Memory B cell (primary cell): ENCODE results near the gene DLGAP3.

ENCODE experiments used
- ATAC-seq: fragments of 150-1000 bp; cut with Tn5 transposase; 2 replicates; pipeline ENCODE4 v1.10.0; 2021; ENCODE audit warnings: low read depth, mild to moderate bottlenecking, moderate library complexity
- DNase-seq, 2 donors: peaks; one replicate each; pipeline ENCODE4 v3.0.0; 2022; ENCODE audit warnings: low spot score in 2 of 2
- H3K27ac Mint-ChIP-seq: one replicate; pipeline ENCODE4 v1.8.0; 2022; ENCODE audit warnings: mild to moderate bottlenecking, moderate library complexity, mixed read lengths
- H3K27me3 Mint-ChIP-seq: one replicate; pipeline ENCODE4 v1.8.0; 2022; ENCODE audit warnings: mixed read lengths
- H3K36me3 Mint-ChIP-seq: one replicate; pipeline ENCODE4 v1.8.0; 2022; ENCODE audit warnings: mild to moderate bottlenecking, mixed read lengths
- H3K4me1 Mint-ChIP-seq: one replicate; pipeline ENCODE4 v1.8.0; 2022; ENCODE audit warnings: mixed read lengths
- H3K4me3 Mint-ChIP-seq: one replicate; pipeline ENCODE4 v1.8.0; 2022; ENCODE audit warnings: mild to moderate bottlenecking, moderate library complexity, mixed read lengths
- H3K9me3 Mint-ChIP-seq: one replicate; pipeline ENCODE4 v1.8.0; 2022; ENCODE audit warnings: mixed read lengths

Gene DLGAP3

GRCh38 chr1:34876406-34876805 lies 53.0 kb downstream of the DLGAP3 start:
- Mint-ChIP-seq H3K27ac (no peak overlapping the region), H3K36me3 (peaks cover 9% of the 10 kb centered on the region), H3K9me3 (no peaks in the 10 kb centered on the region), H3K4me1 (no peaks in the 10 kb centered on the region), H3K27me3 (peaks cover 3% of the 10 kb centered on the region), H3K4me3 (no peak overlapping the region)
- DNase-seq (no peak), ATAC-seq (no peak)

DNA sequence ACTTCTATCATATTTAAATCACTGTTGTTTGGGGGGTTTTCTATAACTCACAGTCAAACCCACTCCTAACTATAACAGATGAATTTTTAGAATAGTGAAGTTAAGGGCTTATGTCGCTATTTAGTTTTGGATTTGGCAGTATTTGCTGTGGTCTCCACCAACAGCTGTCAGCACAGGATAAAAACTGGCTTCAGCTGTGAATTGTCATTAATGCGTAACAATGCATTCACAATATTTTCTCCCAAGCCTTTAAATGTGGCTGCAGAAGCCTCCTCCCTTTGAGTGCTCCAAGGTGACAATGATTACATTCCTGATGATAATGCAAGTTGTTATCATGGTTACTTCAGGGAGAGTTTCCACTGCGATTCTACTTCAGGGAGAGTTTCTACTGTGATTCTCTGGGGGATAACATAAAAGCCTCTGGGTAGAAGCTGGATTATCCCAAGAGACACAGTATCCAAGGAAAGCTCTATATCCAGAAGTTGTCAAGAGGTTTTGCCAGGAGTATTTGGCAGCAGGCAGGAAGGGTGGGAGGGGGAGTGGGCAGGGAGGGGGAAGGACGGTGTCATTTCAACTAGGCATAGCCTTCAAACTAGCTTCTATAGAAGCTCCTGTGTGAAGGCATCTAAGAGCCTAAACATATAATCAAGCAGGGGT lies 55.0 kb downstream of the DLGAP3 start:
- Mint-ChIP-seq H3K4me1 (no peaks in the 10 kb centered on the region), H3K36me3 (peaks cover 9% of the 10 kb centered on the region), H3K27me3 (peaks cover 3% of the 10 kb centered on the region), H3K4me3 (no peak overlapping the region), H3K27ac (no peak overlapping the region), H3K9me3 (no peaks in the 10 kb centered on the region)
- DNase-seq (no peak), ATAC-seq (no peak)

- H3K36me3 Mint-ChIP-seq = peaks cover 9% of the 10 kb centered on the region
- H3K4me3 Mint-ChIP-seq = no peak overlapping the region
- H3K27me3 Mint-ChIP-seq = peaks cover 3% of the 10 kb centered on the region
- no peak overlapping the region for H3K27ac Mint-ChIP-seq
- DNase-seq (no peak), ATAC-seq (no peak)
- H3K4me1 Mint-ChIP-seq = peaks cover 3% of the 10 kb centered on the region
- H3K9me3 Mint-ChIP-seq = no peaks in the 10 kb centered on the region
Measured at GRCh38 chr1:34872133-34872503, 57.3 kb downstream of the DLGAP3 start.

DNA sequence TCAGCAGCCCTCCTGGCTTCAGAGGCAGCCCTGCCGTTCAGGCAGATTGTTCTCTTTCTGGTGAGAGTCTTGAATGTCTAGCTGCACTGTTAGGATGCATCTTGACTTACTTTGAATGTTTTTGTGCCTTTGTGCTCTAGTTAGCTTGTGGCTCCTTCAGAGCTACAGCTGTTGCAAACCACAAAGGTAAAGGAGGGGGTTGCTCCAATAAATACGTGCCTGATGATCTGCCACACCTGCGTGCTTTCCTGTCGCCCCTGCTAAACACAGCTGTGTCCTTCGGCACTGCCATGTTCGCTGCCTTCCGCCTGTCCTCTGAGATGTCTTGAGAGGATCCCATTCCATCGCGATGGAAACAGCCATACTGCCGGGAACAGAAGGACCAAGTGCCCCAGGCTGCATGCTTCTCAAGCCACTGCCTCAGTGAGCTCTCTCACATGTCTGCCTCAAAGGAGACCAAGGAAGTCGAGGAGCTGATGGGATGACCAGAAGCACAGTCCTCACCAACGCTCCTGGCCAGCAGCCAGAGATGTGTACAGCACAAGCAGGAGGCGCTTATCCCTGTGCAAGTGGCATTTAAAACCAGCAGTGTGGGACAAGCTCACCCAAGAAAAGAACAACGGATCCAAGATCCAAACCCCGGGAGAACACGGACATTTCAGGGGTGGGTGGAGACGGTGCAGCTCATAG lies 57.9 kb downstream of the DLGAP3 start:
- DNase-seq (no peak), ATAC-seq (no peak)
- peaks cover 5% of the 10 kb centered on the region for H3K36me3 Mint-ChIP-seq
- no peaks in the 10 kb centered on the region for H3K9me3 Mint-ChIP-seq
- H3K4me1 Mint-ChIP-seq = peaks cover 3% of the 10 kb centered on the region
- no peak overlapping the region for H3K27ac Mint-ChIP-seq
- no peak overlapping the region for H3K4me3 Mint-ChIP-seq
- peaks cover 2% of the 10 kb centered on the region for H3K27me3 Mint-ChIP-seq

DNA sequence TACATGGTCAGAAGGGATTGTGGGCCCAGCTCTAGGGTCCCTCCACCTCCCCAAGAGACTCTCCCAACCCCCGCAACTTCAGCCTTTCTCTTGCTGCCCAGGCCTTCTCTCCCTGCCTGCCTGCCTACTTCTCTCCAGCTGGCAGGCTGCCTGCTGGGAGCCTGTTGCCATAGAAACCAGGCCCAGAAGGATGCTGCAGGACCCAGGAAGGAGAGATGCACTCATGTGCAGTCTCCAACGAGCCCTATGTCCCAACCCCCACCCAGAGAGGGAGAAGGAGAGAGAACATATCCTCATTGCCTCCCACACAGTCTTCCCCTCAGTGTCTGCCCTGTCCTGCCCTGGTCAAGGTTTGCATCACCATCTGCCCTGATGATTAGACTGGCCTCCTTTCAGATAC lies 59.1 kb downstream of the DLGAP3 start:
- peaks cover 1% of the 10 kb centered on the region for H3K27me3 Mint-ChIP-seq
- no peak overlapping the region for H3K4me3 Mint-ChIP-seq
- H3K4me1 Mint-ChIP-seq = peaks cover 3% of the 10 kb centered on the region
- ATAC-seq (no peak), DNase-seq (no peak)
- no peaks in the 10 kb centered on the region for H3K9me3 Mint-ChIP-seq
- no peak overlapping the region for H3K27ac Mint-ChIP-seq
- H3K36me3 Mint-ChIP-seq = peaks cover 2% of the 10 kb centered on the region

GRCh38 chr1:34869760-34870159 lies 59.7 kb downstream of the DLGAP3 start:
- DNase-seq (no peak), ATAC-seq (no peak)
- peaks cover 1% of the 10 kb centered on the region for H3K27me3 Mint-ChIP-seq
- no peak overlapping the region for H3K27ac Mint-ChIP-seq
- no peaks in the 10 kb centered on the region for H3K9me3 Mint-ChIP-seq
- H3K4me3 Mint-ChIP-seq = no peak overlapping the region
- peaks cover 2% of the 10 kb centered on the region for H3K36me3 Mint-ChIP-seq
- H3K4me1 Mint-ChIP-seq = peaks cover 5% of the 10 kb centered on the region

DNA sequence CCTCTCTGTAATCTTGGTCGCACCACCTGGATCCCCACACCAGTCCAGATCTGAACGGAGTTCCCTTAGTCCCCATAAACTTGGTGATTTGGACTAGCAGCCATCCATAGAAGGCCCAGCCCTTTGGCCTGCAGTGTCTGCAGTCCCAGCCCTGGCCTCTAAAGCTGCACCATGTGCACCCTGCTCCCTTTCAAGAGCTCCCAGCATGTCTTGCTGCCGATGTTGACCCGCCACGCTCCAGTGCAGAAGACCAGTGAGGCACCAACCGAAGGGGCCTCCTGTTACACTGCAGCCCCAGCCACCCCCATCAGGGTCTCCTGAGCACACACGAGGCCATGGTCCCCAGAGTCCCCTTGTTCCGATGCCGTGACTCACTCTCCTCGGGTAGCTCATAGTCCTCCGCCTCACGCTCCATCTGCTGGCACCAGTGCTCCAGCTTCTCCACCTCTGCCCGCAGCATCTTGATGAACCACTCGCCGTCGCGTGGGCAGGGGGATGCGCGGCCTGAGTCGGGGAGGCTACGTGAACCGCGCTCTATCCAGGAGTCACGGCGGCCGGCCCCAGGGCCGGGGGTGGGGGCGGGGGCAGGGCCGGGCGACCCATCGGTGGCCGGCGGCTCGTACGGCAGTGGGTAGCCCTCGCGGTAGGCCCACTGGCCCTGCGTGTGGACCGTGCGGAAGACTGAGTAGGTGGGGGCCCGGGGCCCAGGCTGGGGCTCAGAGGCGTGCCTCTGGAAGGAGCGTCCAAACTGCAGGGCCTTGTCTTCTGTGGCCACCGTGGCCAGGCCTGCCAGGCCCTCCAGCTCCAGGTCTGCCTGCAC lies 61.0 kb downstream of the DLGAP3 start:
- Mint-ChIP-seq H3K27me3 (peaks cover 1% of the 10 kb centered on the region), H3K9me3 (no peaks in the 10 kb centered on the region), H3K4me3 (peak overlapping the region; percentile 22), H3K36me3 (peaks cover 2% of the 10 kb centered on the region), H3K4me1 (peaks cover 7% of the 10 kb centered on the region), H3K27ac (no peak overlapping the region)
- no peak for ATAC-seq
- DNase-seq = no peak

DNA sequence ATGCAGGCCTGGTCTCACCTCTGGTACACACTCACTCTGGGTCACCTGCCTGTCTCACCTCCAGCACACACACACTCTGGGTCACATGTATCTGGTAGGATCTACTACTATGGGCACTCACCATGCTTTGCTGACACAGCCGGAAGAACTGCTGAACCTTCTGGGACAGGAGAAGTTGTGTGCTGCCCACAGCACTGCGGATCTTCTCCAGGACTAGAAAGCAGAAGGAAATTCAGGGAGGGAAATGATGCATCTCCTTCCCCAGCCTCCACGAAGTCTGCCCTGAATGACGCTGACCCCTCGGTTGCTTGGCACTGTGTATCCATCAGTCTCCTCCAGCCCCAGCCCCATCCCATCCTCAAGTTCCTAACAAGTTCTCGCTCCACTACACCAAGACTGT lies 62.0 kb downstream of the DLGAP3 start:
- peaks cover 2% of the 10 kb centered on the region for H3K36me3 Mint-ChIP-seq
- no peak for DNase-seq
- H3K27ac Mint-ChIP-seq = peak overlapping the region; percentile 43
- peak overlapping the region; percentile 54 for H3K4me3 Mint-ChIP-seq
- no peaks in the 10 kb centered on the region for H3K27me3 Mint-ChIP-seq
- peaks cover 7% of the 10 kb centered on the region for H3K4me1 Mint-ChIP-seq
- ATAC-seq = no peak
- H3K9me3 Mint-ChIP-seq = no peaks in the 10 kb centered on the region

DNA sequence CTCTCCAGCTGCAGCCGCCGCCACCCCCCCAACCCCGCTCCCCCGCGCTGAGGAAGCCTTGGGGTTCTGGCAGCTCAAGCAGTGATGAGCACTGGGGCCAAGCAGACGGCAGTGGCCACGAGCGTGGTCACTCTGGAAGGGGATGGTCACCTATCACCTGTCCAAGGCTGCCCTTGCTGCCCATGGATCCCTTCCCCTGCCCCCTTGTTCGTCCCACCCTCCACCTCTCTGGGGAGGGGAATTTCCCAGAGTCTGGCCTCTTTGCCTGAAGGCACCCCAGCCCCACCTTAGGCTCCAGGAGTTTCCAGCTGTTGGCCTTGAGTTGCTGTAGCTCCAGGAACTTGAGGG lies 62.7 kb downstream of the DLGAP3 start:
- no peaks in the 10 kb centered on the region for H3K36me3 Mint-ChIP-seq
- peaks cover 7% of the 10 kb centered on the region for H3K4me1 Mint-ChIP-seq
- H3K27ac Mint-ChIP-seq = peak overlapping the region; percentile 68
- H3K27me3 Mint-ChIP-seq = no peaks in the 10 kb centered on the region
- no peaks in the 10 kb centered on the region for H3K9me3 Mint-ChIP-seq
- ATAC-seq (no peak), DNase-seq (no peak)
- peak overlapping the region; percentile 87 for H3K4me3 Mint-ChIP-seq

- no peaks in the 10 kb centered on the region for H3K36me3 Mint-ChIP-seq
- peak overlapping the region; percentile 87 for H3K4me3 Mint-ChIP-seq
- H3K27ac Mint-ChIP-seq = peak overlapping the region; percentile 68
- H3K27me3 Mint-ChIP-seq = no peaks in the 10 kb centered on the region
- ATAC-seq = peak; percentile 78
- DNase-seq = peak; percentile 94 to 97
- no peaks in the 10 kb centered on the region for H3K9me3 Mint-ChIP-seq
- H3K4me1 Mint-ChIP-seq = peaks cover 7% of the 10 kb centered on the region
Measured at GRCh38 chr1:34865981-34866761, 63.3 kb downstream of the DLGAP3 start.

DNA sequence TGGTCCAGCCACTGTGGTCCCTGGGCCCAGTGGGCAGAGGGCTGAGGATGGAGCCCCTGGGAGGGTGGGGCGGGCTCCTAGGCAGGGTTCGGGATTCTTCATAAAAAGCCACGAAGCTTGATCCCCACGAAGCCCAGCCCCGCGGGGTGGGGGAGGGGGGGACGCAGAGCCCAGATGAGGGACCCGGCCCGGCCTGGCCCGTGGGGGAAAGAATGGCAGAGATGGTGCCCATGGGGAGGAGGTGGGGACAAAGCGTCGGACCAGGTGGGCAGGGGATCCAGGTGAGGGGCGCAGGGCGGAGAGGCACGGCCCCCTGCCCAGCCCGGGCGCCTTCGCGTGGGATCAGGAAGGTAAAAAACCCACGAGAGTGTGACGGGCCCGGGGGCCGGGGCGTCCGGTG lies 63.9 kb downstream of the DLGAP3 start:
- H3K4me3 Mint-ChIP-seq = peak overlapping the region; percentile 78
- H3K4me1 Mint-ChIP-seq = peaks cover 7% of the 10 kb centered on the region
- DNase-seq (no peak), ATAC-seq (no peak)
- H3K9me3 Mint-ChIP-seq = no peaks in the 10 kb centered on the region
- H3K27me3 Mint-ChIP-seq = no peaks in the 10 kb centered on the region
- no peaks in the 10 kb centered on the region for H3K36me3 Mint-ChIP-seq
- H3K27ac Mint-ChIP-seq = peak overlapping the region; percentile 68

DNA sequence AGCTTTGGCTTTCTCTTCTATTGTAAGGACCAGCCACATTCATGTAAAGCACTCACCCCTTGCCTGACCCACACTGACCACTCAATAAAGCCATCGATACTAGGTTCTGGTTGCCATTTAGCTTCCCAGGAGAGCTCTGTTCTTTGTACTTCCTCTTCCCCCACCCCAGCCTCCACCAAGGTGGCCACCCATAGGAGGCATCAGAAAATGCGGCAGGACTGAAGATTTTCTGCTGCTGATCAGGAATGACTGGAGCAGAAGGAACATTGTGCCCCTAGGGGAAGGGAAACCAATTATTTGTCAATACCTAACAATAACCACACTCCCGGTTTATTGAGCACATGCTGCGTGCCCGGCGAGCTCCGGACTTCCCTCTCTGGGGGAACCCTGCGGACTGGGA lies 64.7 kb downstream of the DLGAP3 start:
- no peaks in the 10 kb centered on the region for H3K9me3 Mint-ChIP-seq
- DNase-seq (no peak), ATAC-seq (no peak)
- peak overlapping the region; percentile 68 for H3K27ac Mint-ChIP-seq
- H3K27me3 Mint-ChIP-seq = no peaks in the 10 kb centered on the region
- peak overlapping the region; percentile 80 for H3K4me3 Mint-ChIP-seq
- no peaks in the 10 kb centered on the region for H3K36me3 Mint-ChIP-seq
- H3K4me1 Mint-ChIP-seq = peaks cover 13% of the 10 kb centered on the region

- DNase-seq = no peak
- ATAC-seq = no peak
- Mint-ChIP-seq H3K4me3 (no peak overlapping the region), H3K4me1 (peaks cover 21% of the 10 kb centered on the region), H3K9me3 (no peaks in the 10 kb centered on the region), H3K36me3 (no peaks in the 10 kb centered on the region), H3K27ac (no peak overlapping the region), H3K27me3 (no peaks in the 10 kb centered on the region)
Measured at GRCh38 chr1:34863501-34863900, 65.9 kb downstream of the DLGAP3 start.
